Measurements from ENCODE around the gene CDH2.

GRCh38 chr18:28108814-28109213 lies 68.1 kb downstream of the CDH2 start:
- TF ChIP-seq EZH2phosphoT487 (IDR thresholded peaks at IDR 0.05; ENCODE audit: insufficient read depth, low read depth) = no peak
- TF ChIP-seq EZH2 (IDR thresholded peaks at IDR 0.05; ENCODE audit: insufficient read depth, poor library complexity, severe bottlenecking) = no peak
